NCI-H524 (cell line): ENCODE data around the gene RPRD1B.

ENCODE experiments used
- DNase-seq, 2 experiments: peaks; one replicate each; lab custom pipeline; 2025; lab: John Stamatoyannopoulos, UW

The RPRD1B gene

GRCh38 chr20:38120625-38120988 is 87.1 kb downstream of the RPRD1B start:
- no peak for DNase-seq

DNA sequence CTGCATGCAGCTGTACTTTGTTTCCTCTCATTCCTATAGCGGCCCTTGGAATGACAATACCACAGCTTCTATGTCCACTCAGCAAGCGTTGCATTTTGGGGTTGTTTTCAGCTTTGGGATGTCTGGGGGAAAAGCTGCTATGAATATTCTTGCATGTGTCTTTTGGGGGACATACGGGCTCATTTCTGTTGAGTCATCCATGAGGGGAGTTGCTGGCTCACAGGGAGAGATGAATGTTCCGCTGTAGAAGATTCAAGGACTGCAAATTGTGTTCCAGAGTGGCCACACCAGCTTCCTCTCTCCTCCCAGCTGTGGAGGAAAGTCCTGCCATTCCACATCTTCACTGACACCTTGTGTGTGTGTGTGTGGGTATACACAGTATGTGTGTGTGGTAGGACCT is 88.2 kb downstream of the RPRD1B start:
- DNase-seq = no peak

DNA sequence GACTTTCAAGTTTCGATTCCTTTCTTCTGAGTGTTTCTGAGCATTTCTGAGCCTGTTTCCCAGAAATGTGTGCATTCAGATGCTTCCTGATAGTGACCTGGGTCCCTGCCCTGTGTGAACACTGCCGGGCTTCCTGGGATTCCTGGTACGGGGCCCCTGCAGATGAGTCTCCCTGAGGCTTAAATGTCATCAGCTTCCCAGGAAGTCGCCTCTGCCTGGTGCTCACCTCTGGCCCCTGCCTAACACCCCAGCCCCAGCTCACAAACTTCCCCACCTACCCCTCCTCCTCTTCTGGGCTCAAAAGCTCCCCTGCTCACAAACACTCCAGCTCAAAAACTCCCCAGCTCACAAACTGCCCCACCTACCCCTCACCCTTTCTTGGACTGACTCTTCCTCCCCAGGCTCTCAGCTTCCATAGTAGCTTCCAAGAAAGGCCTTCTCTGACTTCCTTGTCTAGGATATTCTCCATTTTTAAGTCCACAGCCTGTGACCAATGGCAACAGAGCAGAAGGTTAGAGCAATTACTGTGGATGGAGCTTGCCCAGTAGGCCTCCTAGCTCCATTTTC is 89.6 kb downstream of the RPRD1B start:
- DNase-seq = no peak

GRCh38 chr20:38125157-38126056 is 91.9 kb downstream of the RPRD1B start:
- no peak for DNase-seq

DNA sequence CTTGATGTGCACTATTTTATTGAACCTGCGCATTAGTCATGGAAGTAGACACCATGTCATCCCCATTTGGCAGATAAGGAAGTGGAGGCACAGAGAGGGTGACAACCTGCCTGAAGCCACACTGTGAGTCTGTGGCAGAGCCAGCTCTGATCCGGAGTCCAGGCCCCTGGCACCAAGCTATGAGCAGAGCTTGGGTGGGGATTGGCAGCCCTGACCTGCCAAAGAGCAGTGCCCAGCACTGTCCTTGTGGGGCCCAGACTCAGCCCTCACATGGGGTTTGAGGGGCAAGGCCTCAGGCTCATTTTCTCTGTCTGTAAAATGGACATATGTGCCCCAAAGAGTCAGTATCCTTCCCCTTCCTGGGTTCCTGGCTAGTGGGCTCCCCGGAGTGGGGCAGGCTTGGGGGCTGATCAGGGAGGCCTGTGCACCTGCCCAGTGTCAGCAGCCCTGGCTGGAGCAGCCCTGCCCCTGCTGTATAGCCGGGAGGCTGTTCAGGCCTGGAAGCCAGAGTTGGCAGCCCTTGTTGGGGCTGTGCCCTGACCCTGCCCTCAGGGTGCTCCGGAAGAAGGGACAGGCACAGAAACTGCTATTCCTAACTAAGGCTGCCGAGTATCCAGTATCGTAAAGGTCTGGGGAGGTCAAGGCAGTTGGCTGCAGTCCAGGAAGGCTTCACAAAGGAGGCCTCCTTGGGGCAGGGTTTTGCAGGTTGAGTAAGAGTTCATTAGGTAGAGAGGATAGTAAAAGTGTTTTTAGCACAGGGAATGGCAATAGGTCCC is 92.8 kb downstream of the RPRD1B start:
- DNase-seq = no peak

- peak in 1 of 2 experiments; percentile 65 for DNase-seq
Measured at GRCh38 chr20:38126932-38127621, 93.5 kb downstream of the RPRD1B start.

DNA sequence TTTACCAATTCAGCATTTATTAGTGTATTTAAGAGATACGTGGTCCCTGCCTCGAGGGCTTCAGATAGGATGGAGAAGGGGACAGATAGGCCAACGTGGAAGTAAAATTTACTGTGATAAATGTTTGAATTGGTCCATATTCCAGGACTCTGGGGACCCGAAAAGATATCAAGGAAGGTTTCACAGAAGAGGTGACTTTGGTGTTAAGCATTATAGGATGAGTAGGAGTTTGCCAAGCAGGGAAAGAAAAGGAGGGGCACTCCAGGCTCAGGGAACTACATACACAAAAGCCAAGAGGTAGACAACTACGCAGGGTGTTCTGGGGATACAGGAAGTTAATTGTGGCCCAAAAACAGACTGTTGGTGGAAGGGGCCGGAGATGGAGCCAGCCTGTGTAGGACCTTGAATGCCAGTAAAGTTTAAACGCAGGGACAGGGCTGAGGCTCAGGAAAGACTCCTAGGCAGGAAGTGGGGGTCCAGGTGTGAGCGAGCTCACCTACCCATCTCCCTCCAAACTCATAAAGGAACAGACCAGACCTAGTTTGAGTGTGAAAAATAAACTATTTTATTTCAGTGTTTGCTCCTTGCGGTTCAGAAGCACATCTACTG is 94.5 kb downstream of the RPRD1B start:
- DNase-seq = no peak

DNA sequence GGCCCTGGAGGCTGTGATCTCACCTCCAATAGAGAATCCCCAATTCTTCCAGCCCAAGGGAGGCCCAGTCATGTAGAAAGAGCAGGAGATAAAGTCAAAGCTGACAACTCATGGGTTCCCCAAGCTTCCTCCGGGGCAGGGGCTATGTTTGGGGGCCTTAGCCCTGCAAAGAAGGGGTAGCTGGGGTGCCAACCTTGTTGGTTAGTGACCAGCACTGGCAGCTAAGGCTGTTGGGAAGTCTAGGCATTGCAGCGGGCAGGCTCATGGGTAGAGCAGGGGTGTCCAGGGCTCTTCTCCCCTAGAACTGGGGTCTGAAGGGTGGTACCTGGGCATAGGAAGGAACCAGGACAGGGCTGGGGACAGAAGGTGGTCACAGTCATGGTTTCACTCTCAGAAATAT is 95.1 kb downstream of the RPRD1B start:
- DNase-seq = no peak

DNA sequence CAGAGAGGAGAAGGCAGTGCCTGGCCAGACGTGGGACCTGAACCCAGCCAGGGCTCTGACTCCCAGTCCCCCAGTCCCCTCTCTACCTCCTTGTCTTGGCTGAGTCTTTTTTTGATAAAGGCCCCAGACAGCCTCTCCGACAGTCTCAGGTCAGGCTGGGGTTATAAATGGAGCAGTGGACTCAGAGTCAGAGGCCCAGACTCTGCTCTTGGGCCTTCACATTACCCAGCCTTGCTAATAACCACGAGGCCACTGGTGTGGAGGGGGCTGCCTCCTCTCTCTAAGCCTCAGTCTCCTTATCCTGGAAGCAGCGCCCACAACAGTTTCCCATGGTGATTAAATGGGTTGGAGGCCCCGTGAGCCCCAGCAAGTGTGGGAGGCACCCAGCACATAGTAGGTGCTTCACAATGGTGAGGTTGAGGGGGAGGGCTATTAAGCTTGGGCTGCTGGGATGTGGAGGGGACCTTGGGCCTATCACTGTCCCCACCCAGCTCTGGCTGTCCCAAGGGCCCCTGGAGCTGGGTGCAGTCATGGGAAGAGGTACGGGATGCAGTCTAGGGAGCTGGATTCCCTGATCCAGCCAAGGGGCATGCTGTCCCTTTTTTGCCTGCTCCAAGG is 95.8 kb downstream of the RPRD1B start:
- DNase-seq = no peak

DNA sequence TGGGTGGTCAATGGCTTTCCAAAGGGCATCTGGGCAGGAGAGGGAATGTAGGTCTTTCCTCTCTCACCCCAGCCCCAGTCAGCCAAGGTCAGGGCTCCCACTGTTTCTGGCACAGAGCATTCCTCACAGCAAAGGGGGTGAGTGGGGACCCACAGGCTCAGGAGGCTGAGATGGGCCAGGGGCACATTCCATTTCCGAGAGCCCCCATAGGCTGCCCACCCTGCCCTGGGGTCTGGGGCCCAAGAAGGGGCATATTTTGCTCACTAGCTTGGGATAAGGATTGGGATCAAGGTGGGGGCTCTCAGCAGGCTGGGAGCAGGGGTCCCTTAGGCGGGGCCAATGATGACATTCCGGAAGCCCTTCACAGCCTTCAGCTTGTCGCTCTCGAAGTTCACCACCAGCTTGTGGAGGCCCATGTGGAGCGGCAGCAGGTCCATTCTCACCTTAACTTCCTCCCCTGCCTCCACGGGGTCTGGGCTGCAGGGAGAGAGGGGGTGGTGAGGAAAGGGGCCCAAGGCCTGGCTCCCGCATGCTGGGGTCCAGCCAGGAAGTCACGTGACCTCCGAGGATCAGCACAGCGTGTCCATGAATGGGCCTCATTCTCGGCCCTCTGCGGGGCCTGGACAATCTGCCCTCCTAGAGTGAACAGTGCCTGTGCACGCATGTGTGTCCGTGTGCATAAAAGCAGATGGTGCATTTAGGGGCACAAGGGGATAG is 96.5 kb downstream of the RPRD1B start:
- DNase-seq = no peak

- no peak for DNase-seq
Measured at GRCh38 chr20:38130687-38131587, 97.4 kb downstream of the RPRD1B start.

DNA sequence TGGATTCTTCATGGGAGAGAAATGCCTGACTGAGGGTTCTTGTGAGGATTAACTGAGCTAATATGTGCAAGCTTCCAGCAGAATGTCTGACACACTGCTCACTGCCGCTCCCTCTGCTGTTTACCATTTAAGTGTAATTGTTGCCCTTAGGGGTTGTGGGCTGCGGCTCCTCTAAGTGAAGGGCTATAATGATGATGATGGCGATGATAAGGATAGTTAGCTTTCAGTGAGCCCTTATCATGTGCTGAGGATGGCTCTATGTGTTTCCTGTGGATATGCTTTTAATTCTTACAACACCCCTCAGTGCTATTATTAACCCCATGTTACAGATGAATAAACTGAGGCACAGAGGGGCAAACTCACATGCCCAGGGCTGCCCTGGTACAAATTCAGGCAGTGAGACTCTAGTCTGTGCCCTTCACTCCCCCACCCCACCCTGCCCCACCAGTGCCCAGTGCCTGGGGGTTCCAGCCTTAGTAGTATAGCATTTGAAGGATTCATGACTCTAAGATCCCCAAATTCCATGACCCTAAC is 98.1 kb downstream of the RPRD1B start:
- DNase-seq = no peak

DNA sequence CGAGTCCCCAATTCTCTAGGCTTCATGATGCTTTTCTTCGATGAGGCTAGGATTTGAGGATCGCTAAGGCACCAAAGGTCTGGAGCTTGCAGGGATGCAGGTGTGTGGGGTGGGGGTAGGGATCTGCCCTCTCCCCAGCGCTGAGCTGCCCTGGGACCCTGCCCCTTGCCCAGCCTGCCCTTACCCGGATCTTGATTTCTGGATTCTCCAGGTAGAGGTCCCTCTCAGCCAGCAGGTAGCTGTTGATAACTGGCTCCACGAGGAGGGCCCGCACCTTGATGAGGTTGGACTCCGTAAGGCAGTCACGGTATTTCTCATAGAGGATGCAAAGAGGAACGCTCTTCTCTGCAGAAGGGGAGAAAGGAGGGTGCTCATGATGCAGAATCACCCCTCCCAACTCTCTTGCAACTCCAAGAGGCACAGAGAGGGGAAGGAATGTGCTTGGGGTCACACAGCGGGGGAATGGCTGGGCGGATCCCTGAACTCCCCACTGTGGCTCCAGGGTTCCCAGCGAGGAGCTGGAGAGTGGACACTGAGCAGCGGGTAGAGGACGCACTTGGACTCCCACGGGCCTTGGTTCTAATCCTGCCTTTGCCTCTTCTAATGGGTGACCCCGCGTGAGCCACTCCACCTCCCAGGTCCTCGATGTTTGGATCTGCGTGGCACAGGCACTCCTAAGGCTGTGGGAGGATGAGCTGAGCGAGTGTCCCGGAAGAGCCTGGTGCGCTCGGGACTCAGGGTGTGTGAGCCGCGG is 98.8 kb downstream of the RPRD1B start:
- no peak for DNase-seq

DNA sequence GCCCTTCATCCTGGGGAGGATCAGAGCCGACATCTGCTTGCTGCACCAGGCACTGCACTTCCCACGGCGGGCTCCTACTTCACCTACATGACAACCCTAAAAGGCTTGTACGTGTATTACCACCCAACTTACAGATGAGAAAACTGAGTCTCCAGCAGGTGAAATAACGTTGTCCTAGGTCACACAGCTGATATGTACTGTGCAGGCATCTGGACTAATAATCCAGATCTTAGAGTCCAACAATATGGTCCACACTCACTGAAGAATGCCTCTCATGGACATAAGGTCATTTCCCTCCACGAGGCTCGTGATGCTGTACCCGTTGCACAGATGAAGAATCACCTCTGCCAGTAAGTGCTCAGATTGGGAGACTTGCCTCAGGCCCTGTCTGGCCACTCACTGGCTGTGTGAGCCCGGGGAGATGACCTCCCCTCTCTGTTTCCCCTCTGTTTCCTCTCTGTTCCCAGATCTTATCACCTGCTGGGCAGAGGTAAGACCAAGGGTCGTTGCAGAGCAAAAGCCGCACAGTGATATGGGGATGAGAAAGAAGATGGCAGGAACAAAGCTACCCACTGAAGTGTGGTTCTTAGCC is 99.5 kb downstream of the RPRD1B start:
- no peak for DNase-seq

GRCh38 chr20:38133680-38134426 is 100.3 kb downstream of the RPRD1B start:
- no peak for DNase-seq

GRCh38 chr20:38134427-38135270 is 101.1 kb downstream of the RPRD1B start:
- DNase-seq = no peak

- no peak for DNase-seq
Measured at GRCh38 chr20:38135271-38135650, 101.7 kb downstream of the RPRD1B start.
